Measurements from ENCODE around the gene ALKBH4. TPM values are rescaled to one million over a fixed set of nuclear protein-coding genes. Genes with fewer than 3 reads are reported as not detected.
A peak's percentile ranks its signal among the peaks of the same experiment; 100 is the strongest.

The ALKBH4 gene
- polyA plus RNA-seq, 4 donors, result 6.7 to 10.1 (median 8.9) TPM

- Histone ChIP-seq H3K27ac (ENCODE audit: low read depth in 1 of 3, low read length in 2 of 3) (peak overlapping the region in 1 of 3 donors; percentile 33), H3K36me3 (ENCODE audit: control insufficient read depth in 3 of 3, insufficient read depth in 2 of 3, low read depth in 1 of 3, low read length in 3 of 3) (peaks cover 0 to 34% (median 0%) of the 10 kb centered on the region in 3 donors), H3K4me1 (ENCODE audit: control insufficient read depth in 3 of 3, insufficient read depth in 2 of 3, low read depth in 1 of 3, low read length in 2 of 3) (peaks cover 0 to 20% (median 0%) of the 10 kb centered on the region in 3 donors), H3K27me3 (ENCODE audit: control insufficient read depth in 3 of 3, insufficient read depth in 3 of 3, low read length in 3 of 3) (no peaks in the 10 kb centered on the region), H3K9me3 (ENCODE audit: control insufficient read depth in 2 of 2, insufficient read depth in 1 of 2, low read depth in 1 of 2, low read length in 1 of 2) (no peaks in the 10 kb centered on the region), H3K4me3 (ENCODE audit: low read depth in 1 of 3, low read length in 3 of 3) (no peak overlapping the region)
- FAIRE-seq (no peak), DNase-seq (no peak)
- 92 to 97% (median 95%) methylated on average over 10 of the region's 10 CpGs for WGBS, 3 donors
These were observed 35.3 kb downstream of the ALKBH4 start for GRCh38 chr7:102429141-102429899.

- DNase-seq (no peak), FAIRE-seq (no peak)
- Histone ChIP-seq H3K36me3 (ENCODE audit: control insufficient read depth in 3 of 3, insufficient read depth in 2 of 3, low read depth in 1 of 3, low read length in 3 of 3) (peaks cover 0 to 53% (median 2%) of the 10 kb centered on the region in 3 donors), H3K27ac (ENCODE audit: low read depth in 1 of 3, low read length in 2 of 3) (peak overlapping the region in 2 of 3 donors; percentile 80 to 96), H3K4me1 (ENCODE audit: control insufficient read depth in 3 of 3, insufficient read depth in 2 of 3, low read depth in 1 of 3, low read length in 2 of 3) (peaks cover 0 to 6% (median 0%) of the 10 kb centered on the region in 3 donors), H3K9me3 (ENCODE audit: control insufficient read depth in 2 of 2, insufficient read depth in 1 of 2, low read depth in 1 of 2, low read length in 1 of 2) (no peaks in the 10 kb centered on the region), H3K27me3 (ENCODE audit: control insufficient read depth in 3 of 3, insufficient read depth in 3 of 3, low read length in 3 of 3) (no peaks in the 10 kb centered on the region), H3K4me3 (ENCODE audit: low read depth in 1 of 3, low read length in 3 of 3) (no peak overlapping the region)
- WGBS, 3 donors, result 75 to 77% (median 76%) methylated on average over 5 of the region's 5 CpGs
These were observed 37.7 kb downstream of the ALKBH4 start for GRCh38 chr7:102427019-102427405.

- 67 to 80% (median 67%) methylated on average over 16 of the region's 16 CpGs for WGBS, 3 donors
- H3K27ac ChIP-seq (ENCODE audit: low read depth in 1 of 3, low read length in 2 of 3), result peak overlapping the region; percentile 48 to 96 (median 84)
- FAIRE-seq (no peak), DNase-seq (peak in 1 of 2 donors; percentile 36)
- H3K9me3 ChIP-seq (ENCODE audit: control insufficient read depth in 2 of 2, insufficient read depth in 1 of 2, low read depth in 1 of 2, low read length in 1 of 2), result no peaks in the 10 kb centered on the region
- H3K4me1 ChIP-seq (ENCODE audit: control insufficient read depth in 3 of 3, insufficient read depth in 2 of 3, low read depth in 1 of 3, low read length in 2 of 3), result peaks cover 0 to 1% (median 0%) of the 10 kb centered on the region in 3 donors
- no peaks in the 10 kb centered on the region for H3K27me3 ChIP-seq (ENCODE audit: control insufficient read depth in 3 of 3, insufficient read depth in 3 of 3, low read length in 3 of 3)
- H3K36me3 ChIP-seq (ENCODE audit: control insufficient read depth in 3 of 3, insufficient read depth in 2 of 3, low read depth in 1 of 3, low read length in 3 of 3), result peaks cover 0 to 55% (median 2%) of the 10 kb centered on the region in 3 donors
- H3K4me3 ChIP-seq (ENCODE audit: low read depth in 1 of 3, low read length in 3 of 3), result no peak overlapping the region
These were observed 38.2 kb downstream of the ALKBH4 start for GRCh38 chr7:102426268-102427018.

DNA sequence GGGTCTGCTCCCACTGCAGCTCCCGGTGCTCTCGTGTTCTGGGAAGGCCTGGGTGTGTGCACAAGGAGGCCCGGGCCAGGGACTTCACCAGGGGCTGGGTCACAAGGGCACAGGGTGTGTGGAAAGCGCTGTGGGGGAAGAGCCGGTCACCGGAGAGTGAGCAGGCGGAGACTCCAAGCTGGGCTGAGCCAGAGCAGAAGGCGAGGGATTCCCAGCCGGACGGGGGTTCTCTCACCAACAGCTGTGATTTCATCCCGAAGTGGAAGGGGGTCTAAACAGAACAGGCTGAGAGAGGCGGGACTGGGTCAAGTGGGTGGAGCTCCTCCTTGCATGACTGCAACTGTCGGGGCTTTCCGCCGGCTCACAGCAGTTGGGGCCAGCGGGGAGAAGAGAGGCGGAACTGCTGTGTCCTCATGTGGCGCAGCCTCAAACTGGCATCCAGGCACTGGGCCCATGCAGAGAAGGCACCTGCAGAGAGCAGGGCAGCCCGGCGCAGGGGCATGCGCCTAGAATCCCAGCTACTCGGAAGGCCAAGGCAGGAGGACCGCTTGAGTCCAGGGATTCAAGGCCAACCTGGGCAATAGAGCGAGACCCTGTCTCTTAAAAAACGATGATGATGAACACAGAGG, 38.9 kb downstream of the ALKBH4 start:
- FAIRE-seq (no peak), DNase-seq (peak; percentile 13 to 25)
- Histone ChIP-seq H3K27me3 (ENCODE audit: control insufficient read depth in 3 of 3, insufficient read depth in 3 of 3, low read length in 3 of 3) (no peaks in the 10 kb centered on the region), H3K27ac (ENCODE audit: low read depth in 1 of 3, low read length in 2 of 3) (peak overlapping the region; percentile 48 to 96 (median 84)), H3K4me3 (ENCODE audit: low read depth in 1 of 3, low read length in 3 of 3) (no peak overlapping the region), H3K4me1 (ENCODE audit: control insufficient read depth in 3 of 3, insufficient read depth in 2 of 3, low read depth in 1 of 3, low read length in 2 of 3) (no peaks in the 10 kb centered on the region), H3K9me3 (ENCODE audit: control insufficient read depth in 2 of 2, insufficient read depth in 1 of 2, low read depth in 1 of 2, low read length in 1 of 2) (no peaks in the 10 kb centered on the region), H3K36me3 (ENCODE audit: control insufficient read depth in 3 of 3, insufficient read depth in 2 of 3, low read depth in 1 of 3, low read length in 3 of 3) (peaks cover 0 to 62% (median 2%) of the 10 kb centered on the region in 3 donors)
- 56 to 86% (median 64%) methylated on average over 22 to 25 of the region's 25 CpGs for WGBS, 3 donors

DNA sequence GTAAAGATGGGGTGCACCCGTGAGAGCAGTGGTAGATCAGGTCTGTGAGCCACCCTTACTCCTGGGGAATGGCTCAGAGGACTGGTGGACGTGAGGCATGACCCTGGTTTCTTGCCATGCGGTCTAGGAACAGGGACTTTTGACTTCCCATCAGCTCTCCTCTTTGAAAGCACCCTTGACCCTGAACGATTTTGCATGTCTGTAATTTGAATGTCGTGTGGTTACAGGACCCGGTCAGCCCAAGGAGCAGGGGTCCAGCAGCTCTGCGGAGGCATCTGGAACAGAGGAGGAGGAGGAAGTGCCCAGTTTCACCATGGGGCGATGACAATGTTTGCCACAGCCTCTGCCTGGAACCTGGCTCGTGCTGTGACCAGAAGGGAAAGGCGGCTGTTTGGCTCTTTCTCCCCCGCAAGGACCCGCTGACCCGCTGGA, 39.9 kb downstream of the ALKBH4 start:
- no peak overlapping the region for H3K4me3 ChIP-seq (ENCODE audit: low read depth in 1 of 3, low read length in 3 of 3)
- H3K36me3 ChIP-seq (ENCODE audit: control insufficient read depth in 3 of 3, insufficient read depth in 2 of 3, low read depth in 1 of 3, low read length in 3 of 3), result peaks cover 0 to 66% (median 2%) of the 10 kb centered on the region in 3 donors
- FAIRE-seq, result no peak
- H3K9me3 ChIP-seq (ENCODE audit: control insufficient read depth in 2 of 2, insufficient read depth in 1 of 2, low read depth in 1 of 2, low read length in 1 of 2), result no peaks in the 10 kb centered on the region
- peak overlapping the region in 1 of 3 donors; percentile 96 for H3K27ac ChIP-seq (ENCODE audit: low read depth in 1 of 3, low read length in 2 of 3)
- no peaks in the 10 kb centered on the region for H3K4me1 ChIP-seq (ENCODE audit: control insufficient read depth in 3 of 3, insufficient read depth in 2 of 3, low read depth in 1 of 3, low read length in 2 of 3)
- DNase-seq, result no peak
- 81 to 92% (median 84%) methylated on average over 13 of the region's 13 CpGs for WGBS, 3 donors
- H3K27me3 ChIP-seq (ENCODE audit: control insufficient read depth in 3 of 3, insufficient read depth in 3 of 3, low read length in 3 of 3), result no peaks in the 10 kb centered on the region

GRCh38 chr7:102424129-102424551, 40.5 kb downstream of the ALKBH4 start:
- H3K9me3 ChIP-seq (ENCODE audit: control insufficient read depth in 2 of 2, insufficient read depth in 1 of 2, low read depth in 1 of 2, low read length in 1 of 2), result no peaks in the 10 kb centered on the region
- H3K36me3 ChIP-seq (ENCODE audit: control insufficient read depth in 3 of 3, insufficient read depth in 2 of 3, low read depth in 1 of 3, low read length in 3 of 3), result peaks cover 0 to 70% (median 2%) of the 10 kb centered on the region in 3 donors
- FAIRE-seq, result no peak
- no peaks in the 10 kb centered on the region for H3K27me3 ChIP-seq (ENCODE audit: control insufficient read depth in 3 of 3, insufficient read depth in 3 of 3, low read length in 3 of 3)
- H3K4me1 ChIP-seq (ENCODE audit: control insufficient read depth in 3 of 3, insufficient read depth in 2 of 3, low read depth in 1 of 3, low read length in 2 of 3), result no peaks in the 10 kb centered on the region
- DNase-seq, result no peak
- H3K4me3 ChIP-seq (ENCODE audit: low read depth in 1 of 3, low read length in 3 of 3), result no peak overlapping the region
- peak overlapping the region in 1 of 3 donors; percentile 96 for H3K27ac ChIP-seq (ENCODE audit: low read depth in 1 of 3, low read length in 2 of 3)
- 73 to 88% (median 86%) methylated on average over 11 to 12 of the region's 12 CpGs for WGBS, 3 donors

GRCh38 chr7:102421706-102422240, 42.9 kb downstream of the ALKBH4 start:
- H3K27ac ChIP-seq (ENCODE audit: low read depth in 1 of 3, low read length in 2 of 3), result no peak overlapping the region
- H3K4me1 ChIP-seq (ENCODE audit: control insufficient read depth in 3 of 3, insufficient read depth in 2 of 3, low read depth in 1 of 3, low read length in 2 of 3), result no peaks in the 10 kb centered on the region
- FAIRE-seq, result no peak
- no peak overlapping the region for H3K4me3 ChIP-seq (ENCODE audit: low read depth in 1 of 3, low read length in 3 of 3)
- H3K36me3 ChIP-seq (ENCODE audit: control insufficient read depth in 3 of 3, insufficient read depth in 2 of 3, low read depth in 1 of 3, low read length in 3 of 3), result peaks cover 0 to 75% (median 2%) of the 10 kb centered on the region in 3 donors
- DNase-seq, result no peak
- H3K9me3 ChIP-seq (ENCODE audit: control insufficient read depth in 2 of 2, insufficient read depth in 1 of 2, low read depth in 1 of 2, low read length in 1 of 2), result no peaks in the 10 kb centered on the region
- 92 to 93% (median 93%) methylated on average over 10 of the region's 10 CpGs for WGBS, 3 donors
- no peaks in the 10 kb centered on the region for H3K27me3 ChIP-seq (ENCODE audit: control insufficient read depth in 3 of 3, insufficient read depth in 3 of 3, low read length in 3 of 3)

DNA sequence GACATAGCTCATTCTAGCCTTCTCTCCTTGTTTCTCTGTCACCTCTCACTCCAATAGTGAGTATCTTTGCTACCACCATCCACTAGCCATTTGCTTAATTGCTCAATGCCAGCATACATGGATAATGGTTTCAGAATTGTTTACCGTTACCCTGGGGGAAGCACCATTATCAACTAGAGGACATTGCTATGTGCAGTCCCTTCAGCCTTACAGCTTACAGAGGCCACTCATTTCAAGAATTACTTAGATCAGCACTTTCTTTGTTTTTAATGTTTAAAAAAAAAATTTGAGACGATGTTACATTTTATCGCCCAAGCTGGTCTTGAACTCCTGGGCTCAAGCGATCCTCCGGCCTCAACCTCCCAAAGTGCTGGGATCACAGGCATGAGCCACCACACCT, 46.1 kb downstream of the ALKBH4 start:
- H3K4me1 ChIP-seq (ENCODE audit: control insufficient read depth in 3 of 3, insufficient read depth in 2 of 3, low read depth in 1 of 3, low read length in 2 of 3), result no peaks in the 10 kb centered on the region

More for the DNA sequence above, 46.1 kb downstream of the ALKBH4 start:
- Histone ChIP-seq H3K36me3 (ENCODE audit: control insufficient read depth in 3 of 3, insufficient read depth in 2 of 3, low read depth in 1 of 3, low read length in 3 of 3) (peaks cover 0 to 67% (median 2%) of the 10 kb centered on the region in 3 donors), H3K4me3 (ENCODE audit: low read depth in 1 of 3, low read length in 3 of 3) (no peak overlapping the region), H3K27me3 (ENCODE audit: control insufficient read depth in 3 of 3, insufficient read depth in 3 of 3, low read length in 3 of 3) (no peaks in the 10 kb centered on the region), H3K27ac (ENCODE audit: low read depth in 1 of 3, low read length in 2 of 3) (no peak overlapping the region), H3K9me3 (ENCODE audit: control insufficient read depth in 2 of 2, insufficient read depth in 1 of 2, low read depth in 1 of 2, low read length in 1 of 2) (no peaks in the 10 kb centered on the region)
- FAIRE-seq (no peak), DNase-seq (no peak)
- WGBS, 3 donors, result 90 to 94% (median 93%) methylated on average over 5 of the region's 5 CpGs
